Upper lobe of left lung (tissue), 4 donors: Measurements from ENCODE around the gene ABCB6.

Source experiments
- CTCF ChIP-seq, 6 experiments: fragments of 450-650 bp in 4 of 6; fragments of 200-600 bp in 2 of 6; sonication (generic) in 2 of 6; IDR thresholded peaks; one replicate each; pipeline ENCODE4 v1.5.1; 2016 to 2019; ENCODE audit warnings: antibody characterized with exemption in 6 of 6
- POLR2A ChIP-seq, 4 donors: fragments of 450-650 bp; IDR thresholded peaks; one replicate each; pipeline ENCODE4 v1.5.1; 2016 to 2017; ENCODE audit warnings: antibody characterized with exemption in 4 of 4, mild to moderate bottlenecking in 2 of 4
- POLR2AphosphoS5 ChIP-seq, 2 donors: sonication (generic); formaldehyde crosslinking; IDR thresholded peaks; one replicate each; pipeline ENCODE4 v1.5.1; 2017; ENCODE audit warnings: antibody characterized with exemption in 2 of 2

GRCh38 chr2:219230059-219230540 is 11.3 kb upstream of the ABCB6 start:
- no peak for TF ChIP-seq CTCF (IDR thresholded peaks at IDR 0.05)
- no peak for TF ChIP-seq POLR2AphosphoS5 (IDR thresholded peaks at IDR 0.05)
- TF ChIP-seq POLR2A (IDR thresholded peaks at IDR 0.05): peak in 1 of 4 donors; percentile 20
